GM19328 (cell line): Measurements from ENCODE around the gene NFATC1.
A peak's percentile ranks its signal among the peaks of the same experiment; 100 is the strongest.
"Not testable (repeated sequence)": the region's sequence is repeated elsewhere in the genome, so short reads cannot be mapped to it uniquely, and the experiment has no call there.

Source experiments
- ATAC-seq: cut with Tn5 transposase; IDR thresholded peaks from one replicate; pipeline ENCODE4 v1.9.1; 2021; ENCODE audit warnings: mild to moderate bottlenecking, moderate library complexity; ENCODE audit not compliant: unreplicated experiment

The NFATC1 gene

DNA sequence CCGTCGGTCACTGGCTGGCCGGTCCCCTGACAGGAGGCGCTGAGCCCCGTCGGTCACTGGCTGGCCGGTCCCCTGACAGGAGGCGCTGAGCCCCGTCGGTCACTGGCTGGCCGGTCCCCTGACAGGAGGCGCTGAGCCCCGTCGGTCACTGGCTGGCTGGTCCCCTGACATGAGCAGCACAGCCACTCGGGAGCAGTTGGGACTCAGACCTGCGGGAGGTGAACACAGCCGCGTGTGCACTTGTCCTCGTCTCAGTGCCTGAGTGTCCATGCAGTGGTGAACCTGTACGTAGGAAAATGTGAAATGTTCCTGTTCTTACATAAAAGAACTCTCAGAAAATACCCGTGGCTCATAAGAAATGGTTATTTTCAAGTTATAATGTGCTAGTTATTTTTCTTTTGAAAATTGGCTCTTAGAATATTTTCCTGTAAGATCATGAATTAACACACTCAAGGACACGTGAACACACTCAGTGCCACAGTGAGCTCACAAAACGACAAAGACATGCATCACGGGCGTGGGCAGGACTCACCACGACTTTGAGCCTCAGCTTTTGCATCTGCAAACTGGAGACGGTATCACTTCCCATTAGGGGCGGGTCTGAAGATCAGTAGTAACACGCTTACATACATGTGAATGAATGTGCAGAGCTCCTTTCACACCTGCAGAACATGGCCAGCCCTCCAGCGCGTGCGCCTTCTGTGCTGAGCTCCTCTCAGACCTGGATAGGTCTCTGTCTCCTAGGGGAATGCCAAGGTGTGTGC is 21.1 kb upstream of the NFATC1 start:
- peak; percentile 83 for ATAC-seq

DNA sequence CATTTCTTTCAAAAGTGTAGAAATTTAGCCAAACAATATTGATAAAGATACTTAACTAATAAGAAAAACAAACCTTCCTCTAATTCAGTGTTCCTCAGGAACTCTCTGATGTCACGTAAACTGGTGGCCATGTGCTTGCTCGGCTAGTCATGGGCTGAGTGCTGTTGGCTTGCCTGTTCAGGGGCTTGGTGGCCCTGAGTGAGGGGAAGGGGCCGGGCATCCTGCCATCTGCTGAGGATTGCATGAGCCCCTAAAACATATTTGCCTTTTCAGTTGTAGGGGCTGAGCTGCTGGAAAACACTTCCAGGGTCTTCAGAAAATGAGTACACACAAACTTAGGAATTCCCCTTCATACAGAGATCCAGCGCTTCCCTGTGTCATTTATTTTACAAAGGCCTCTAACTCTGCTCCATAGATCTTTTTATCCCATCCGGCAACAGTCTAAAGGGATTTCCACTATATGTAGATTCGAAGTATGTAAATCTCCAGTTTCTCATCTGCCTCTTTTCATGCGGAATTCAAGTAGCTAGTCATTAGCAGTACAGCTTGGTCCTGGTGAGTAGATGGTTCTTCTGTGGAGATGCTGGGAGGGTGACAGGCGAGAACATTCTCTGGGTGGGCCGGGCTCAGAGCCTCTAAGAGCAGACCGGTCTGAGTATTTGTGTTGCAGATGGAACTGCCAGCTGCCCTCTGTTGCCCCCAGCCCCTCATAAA is 20.1 kb upstream of the NFATC1 start:
- no peak for ATAC-seq

DNA sequence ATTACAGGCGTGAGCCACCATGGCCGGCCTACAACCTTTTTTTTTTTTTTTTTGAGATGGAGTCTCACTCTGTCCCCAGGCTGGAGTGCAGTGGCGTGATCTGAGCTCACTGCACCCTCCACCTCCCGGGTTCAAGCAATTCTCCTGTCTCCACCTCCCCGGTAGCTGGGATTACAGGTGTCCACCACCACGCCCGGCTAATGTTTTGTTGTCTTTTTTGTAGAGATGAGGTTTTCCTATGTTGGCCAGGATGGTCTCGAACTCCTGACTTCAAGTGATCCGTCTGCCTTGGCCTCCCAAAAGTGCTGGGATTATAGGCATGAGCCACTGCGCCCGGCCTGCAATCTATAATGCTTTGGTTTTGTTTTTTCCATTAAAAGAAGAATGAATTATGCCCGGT is 19.1 kb upstream of the NFATC1 start:
- not testable (repeated sequence) for ATAC-seq

DNA sequence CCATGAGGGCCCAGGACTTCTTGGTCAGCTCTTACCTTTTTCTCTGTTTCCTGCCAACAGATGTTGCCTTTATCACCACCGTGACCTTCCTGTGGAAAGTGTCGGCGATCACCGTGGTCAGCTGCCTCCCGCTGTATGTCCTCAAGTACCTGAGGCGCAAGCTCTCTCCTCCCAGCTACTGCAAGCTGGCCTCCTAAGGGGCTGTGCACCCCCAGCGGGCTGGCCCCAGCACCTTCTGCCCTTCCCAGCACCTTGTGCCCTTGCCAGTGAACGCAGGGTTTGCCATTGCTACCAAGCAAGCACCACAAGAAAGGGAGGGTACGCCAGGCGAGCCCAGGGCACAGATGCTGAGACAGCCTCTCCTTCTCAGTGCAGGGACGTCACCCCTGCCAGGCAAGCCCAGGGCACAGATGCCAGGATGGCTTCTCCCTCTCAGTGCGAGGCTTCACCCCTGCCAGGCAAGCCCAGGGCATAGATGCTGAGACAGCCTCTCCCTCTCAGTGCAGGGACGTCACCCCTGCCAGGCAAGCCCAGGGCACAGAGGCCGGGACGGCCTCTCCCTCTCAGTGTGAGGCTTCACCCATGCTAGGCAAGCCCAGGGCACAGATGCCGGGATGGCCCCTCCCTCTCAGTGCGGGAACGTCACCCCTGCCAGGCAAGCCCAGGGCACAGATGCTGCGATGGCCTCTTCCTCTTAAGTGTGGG is 18.4 kb upstream of the NFATC1 start:
- ATAC-seq: no peak

DNA sequence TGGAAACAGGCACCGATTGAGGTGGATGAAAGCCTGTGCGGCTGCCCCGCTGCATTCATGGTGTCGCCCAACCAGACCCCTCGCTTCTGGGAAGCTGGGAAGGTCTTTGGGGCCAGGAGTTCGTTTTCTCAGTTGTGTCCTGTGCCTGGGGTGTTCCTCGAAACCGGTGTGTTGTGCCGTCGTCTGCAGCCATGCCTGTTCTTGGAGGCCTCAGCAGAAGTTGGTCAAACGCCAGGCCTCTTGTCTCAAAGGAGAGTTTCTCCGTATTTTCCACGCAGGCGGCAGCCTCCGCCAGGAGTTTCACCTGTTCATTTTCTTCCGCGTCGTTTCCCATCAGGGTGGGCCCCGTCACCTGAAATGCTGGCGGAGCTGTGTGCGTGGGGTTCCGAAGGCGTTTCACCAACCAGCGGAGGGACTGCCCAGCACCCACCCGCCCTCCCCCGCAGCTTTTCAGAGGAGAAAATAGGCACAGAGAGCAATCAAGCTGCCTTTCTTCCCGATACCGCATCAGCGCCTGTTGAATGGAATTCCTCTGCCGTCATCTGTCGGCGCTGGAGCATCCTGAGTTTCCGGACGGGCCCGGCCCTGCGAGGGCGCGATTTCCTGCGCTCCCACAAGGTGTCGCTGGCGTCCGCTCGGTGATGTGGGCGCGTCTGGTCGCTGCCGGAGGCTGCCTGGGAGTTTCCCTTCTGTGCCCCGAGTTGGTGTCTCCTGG is 17.0 kb upstream of the NFATC1 start:
- ATAC-seq: peak; percentile 43

DNA sequence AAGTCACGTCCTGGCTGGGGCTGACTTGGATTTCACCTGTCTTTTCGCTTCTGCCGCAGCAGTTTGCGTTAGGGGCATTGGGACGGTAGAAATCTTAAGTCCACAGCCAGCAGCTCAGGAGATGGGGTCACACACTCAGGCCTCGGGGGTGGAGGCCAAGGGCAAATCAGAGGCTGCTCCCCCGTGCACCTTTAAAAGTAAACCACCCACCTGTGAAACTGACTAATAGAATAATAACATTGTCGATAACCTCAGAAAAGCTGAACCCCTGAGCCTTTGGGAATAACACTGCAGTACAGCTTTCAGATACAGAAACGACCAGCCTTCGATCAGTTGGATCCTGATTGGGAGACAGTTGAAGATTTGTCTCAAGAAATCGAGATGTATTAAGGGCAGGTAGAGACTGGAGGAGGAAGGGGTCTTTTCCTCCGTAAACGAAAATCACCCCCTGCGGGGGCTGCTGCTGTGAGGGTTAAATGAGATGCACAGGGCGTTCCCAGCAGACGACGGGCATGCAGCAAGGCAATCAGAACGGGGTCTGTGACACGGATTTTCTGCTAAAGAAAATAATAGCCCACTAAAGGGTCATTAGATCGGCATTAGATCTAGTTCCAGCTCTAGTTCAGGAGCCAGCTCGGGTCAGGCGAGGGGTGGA is 16.4 kb upstream of the NFATC1 start:
- ATAC-seq: no peak

DNA sequence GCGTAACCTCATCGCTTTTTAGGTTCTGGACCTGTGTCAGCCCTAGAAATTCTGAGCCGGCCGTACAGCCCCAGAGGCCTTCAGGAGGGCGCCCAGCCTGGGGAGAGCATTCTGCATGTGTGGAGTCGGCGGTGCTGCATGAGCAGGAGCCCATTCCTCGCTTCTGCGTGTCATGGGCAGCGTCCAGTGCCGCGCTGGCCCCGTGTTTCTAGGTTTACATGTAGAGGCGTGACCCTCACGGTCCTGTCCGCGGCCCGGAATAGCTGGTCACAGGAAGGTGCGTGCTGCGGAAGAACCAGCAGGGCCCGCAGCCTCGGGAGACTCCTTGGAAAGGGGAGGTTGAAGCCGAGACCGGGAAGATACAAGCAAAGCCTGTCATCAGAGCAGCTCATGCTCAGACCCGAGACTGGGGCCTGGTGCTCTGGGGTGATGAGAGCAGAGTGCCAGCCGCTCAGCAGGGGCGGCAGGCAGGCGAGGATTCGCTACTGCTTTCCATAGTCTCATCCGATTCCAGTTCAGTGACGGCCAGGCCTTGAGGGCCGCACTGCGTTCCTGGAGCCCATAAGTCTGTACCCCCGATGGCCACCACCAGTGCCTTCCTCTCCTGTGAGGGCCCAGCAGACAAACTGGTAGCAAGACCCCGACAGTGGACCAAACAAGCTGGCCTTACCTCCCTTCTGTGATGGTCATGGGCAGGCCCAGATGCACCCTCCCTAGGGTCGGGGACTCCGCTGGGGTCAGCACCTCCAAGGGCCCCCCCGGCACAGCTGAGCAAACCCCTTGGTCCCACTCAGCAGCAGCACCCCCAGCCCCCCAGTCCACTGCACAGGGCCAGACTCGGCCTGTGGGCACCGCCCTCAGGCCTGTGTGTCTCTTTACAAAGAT is 15.6 kb upstream of the NFATC1 start:
- no peak for ATAC-seq

DNA sequence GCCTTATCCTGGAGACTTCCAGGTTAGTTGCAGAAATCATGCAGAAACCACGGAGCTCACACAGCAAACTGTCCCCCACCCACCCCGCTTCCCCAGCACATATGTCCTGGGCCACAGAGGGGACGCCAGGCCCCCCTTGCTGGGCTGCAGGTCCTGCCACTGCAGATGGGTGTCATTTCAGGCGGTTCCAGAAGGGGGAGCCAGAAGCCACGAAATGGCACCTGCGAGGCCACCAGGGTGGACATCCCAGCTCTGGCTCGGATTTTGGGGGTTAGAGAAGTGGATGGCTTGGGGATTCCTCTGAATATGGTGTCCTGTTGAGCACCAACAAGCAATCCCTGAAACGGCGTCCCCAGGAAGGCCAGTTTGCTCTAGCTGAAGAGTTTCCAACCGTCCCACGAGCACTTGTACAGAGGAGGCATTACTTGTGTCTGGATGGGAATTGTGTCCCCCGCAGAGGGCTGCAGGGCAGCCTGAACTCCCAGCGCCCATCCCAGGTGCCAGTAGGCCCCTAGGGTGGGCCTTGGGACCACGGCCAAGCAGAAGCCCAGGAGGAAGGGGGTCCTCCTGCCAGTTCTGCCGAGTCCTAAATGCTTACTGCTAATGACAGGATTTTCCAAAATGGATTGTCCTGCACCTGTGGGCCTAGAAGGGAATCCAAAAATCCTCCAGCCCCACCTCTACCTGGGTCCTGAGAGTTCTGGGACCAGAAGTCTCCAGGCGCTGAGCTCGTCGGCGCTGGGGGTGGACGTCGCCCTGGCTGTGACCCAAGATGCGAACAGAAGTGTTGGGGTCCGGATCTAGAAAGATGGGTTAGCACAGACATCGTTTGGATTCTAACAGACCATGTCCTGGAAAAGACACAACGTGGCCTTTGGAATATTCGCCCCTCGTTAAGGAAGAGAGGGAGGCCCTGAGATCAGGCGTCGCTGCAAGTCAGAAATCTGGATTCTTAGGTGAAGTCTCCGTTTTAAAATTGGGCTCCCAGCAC is 14.6 kb upstream of the NFATC1 start:
- no peak for ATAC-seq

DNA sequence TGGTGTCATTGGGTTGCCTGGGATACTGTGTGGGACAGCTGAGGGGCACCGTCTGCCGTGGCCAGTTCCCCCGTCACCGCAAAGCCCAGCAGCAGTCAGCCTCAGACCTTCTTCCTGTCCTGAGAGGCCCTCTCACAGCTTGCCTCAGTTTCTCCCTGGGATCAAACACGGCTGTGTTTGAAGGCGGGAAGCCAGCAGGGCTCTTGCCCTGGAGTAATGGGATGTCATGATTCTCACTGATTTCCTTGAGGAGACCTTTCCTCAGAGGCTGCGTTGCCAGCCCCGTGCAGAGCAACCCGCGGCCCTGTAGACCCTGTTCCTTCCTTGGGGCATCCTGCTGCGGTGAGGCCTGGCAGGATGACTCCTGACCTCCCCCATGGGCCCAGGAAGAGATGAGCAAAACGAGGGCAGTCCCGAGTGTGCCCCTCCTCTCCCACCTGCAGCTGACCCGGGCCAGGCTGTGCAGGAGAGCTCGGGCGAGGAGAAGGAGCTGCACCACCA is 13.9 kb upstream of the NFATC1 start:
- ATAC-seq: no peak

DNA sequence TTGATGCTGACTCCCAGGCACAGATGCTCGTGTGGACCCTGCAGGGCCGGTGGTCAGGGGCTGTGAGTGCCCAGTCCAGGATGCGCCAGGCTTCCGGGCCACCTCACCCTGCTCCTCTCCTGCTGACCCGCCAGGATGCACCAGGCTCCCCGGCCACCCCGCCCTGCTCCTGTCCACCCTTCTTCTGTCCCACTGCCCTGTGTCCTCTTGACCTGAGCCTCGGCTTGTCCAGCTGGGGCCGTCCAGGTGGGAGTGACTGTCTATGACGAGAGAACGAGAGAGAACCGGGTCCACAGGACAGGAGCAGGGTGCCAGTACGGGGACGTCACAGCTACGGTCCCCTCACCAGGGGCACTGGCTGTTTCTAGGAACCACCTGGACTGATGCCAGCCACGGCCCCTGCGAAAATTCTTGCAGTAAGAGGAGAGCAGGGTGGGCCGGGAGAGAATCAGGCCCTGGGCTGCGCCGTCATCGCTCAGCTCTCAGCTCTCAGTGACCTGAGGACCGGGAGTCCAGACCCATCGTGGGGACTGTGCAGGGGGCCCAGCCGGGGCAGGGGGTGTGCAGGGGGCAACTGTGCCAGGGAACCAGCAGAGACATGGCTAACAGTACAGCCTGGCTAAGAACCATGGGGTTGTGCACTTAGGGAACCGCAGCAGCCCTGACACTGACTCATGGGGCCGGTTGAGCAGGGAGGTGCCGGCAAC is 12.9 kb upstream of the NFATC1 start:
- no peak for ATAC-seq

DNA sequence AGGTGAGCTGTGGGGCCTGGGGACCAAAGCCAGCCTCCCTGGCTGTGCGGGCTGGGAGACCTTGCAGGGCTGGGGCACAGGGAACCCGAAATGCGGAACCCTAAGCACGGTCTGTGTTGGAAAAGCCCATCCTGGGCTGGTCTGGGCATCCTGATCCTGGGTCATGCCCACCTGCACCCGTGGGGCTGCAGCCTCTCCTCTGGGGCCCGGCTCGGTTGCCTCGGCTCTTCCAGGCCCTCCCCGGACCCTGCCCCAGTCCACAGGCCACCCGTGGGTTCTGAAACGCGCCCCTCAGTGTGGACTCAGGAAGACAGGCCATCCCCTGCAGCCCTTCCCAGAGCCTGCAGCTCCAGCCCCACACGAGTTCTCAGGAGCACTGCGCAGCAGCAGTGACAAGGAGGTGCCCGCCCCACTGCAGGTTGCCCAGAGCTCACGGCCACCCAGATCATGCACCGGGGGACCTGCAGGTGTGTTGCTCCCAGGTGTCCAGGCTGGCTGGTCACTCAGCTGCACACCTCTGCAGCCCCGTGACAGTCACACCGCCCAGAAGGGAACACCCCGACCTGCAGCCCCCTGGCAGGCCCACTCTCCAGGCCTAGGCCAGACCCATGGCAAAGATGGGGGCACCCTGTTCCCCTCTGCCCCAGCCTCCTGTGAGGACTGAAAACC is 12.2 kb upstream of the NFATC1 start:
- no peak for ATAC-seq

DNA sequence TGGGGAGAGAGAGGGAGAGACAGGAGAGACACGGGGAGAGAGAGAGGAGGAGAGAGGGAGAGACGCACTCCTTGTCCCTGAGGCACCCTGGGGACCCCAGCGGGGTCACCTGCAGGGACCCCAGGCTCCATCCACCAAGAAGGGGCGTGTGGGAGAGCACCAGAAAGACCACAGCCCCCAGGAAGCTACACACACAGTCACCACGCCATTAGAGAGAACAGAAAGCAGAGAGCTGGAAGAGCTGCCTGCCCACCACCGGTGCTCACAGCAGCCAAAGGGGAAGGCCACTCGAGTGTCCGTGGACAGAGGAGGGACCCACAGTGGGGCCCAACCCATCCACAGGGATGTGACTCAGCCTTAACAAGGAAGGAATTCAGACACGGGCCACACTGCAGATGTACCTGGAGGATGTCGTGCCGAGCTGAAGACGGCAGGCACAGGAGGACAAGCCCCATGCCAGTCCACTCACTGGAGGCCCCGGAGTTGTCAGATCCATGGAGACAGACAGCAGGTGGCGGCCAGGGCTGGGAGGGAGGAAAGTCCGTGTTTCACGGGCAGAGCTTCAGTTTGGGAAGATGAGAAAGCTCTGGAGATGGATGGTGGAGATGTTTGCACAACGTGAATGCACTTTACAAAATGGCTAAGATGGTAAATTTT is 11.5 kb upstream of the NFATC1 start:
- ATAC-seq: no peak

DNA sequence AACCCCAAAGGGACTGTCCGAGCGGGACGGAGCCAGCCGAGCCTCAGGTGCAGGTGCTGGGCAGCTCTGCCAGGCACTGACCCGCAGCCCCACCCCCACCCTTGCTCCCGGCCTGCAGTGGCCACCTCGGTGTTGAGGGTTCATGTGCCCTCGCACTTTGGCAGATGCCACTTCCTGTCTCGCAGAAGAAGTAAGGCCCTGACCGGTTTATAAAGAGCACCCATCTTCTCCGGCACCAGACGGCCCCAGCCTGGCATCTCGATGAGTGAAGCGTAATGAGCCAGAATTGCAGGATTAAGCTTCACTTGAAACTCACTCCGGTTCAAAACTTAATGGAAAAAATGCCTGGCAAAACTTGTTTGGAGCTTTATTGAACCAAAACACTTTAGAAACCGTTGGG is 10.9 kb upstream of the NFATC1 start:
- ATAC-seq: no peak

DNA sequence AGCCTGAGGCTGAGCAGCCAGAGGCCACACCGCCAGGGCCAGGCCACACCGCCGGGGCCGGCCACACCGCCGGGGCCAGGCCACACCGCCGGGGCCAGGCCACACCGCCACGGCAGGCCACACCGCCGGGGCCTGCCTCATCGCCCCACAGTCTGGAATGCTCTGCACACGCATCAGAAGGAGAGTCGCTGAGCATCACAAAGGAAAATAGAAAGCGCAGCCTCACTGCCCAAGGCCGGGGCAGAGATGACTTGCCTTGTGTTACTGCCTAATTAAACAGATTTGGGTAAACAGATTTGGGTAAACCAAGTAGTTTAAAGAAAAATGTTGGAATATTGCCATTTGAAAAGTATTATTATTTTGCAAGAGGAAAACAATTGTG is 10.4 kb upstream of the NFATC1 start:
- ATAC-seq: no peak

DNA sequence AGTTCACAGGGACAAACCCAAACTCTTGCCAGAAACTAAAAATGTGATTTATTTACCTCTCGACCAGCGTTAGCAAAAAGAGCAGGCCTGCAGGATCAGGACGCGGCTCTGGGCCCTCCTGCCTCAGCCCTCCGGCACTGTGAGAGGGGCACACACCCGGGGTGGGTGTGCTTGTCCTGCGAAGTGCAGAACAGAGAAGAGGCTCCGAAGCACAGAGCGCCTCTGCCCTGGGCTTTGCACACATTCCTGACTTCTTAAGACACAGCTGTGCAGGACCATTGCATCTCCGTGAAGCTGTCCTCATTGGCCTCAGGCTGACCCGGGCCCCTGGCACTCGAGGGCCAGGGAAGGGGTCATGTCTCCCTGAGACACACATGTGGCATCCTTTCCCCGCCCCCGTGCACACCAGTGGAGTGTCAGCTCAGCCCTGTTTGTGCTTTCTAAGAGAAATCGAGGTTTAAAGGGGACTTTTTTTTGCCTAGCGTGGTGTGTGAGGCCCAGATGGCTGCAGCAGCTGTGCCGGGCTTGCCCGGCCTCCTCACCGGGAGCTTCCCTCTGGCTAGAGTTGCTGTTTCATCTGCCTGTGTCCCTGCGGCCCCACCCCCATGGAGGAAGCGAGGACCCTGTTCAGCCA is 9.9 kb upstream of the NFATC1 start:
- ATAC-seq: no peak

DNA sequence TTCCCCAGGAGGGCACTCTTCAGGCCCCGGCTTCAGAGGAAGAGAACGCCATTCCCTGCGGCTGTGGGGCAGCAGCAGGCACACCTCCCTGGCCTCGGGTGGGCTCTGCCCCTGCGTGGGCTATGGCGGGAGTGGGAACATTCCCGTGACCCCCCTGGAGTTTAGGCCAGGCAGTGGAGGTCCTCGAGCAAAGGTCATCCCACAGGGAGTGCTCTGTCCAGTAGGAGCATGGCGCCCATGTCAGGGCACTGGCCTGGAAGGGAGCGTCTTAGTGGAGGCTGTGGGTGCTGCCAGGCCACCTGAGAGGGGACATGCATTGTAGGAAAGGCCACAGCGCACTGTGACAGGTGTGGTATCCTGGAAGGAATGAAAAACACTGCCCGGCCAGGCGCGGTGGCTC is 9.2 kb upstream of the NFATC1 start:
- no peak for ATAC-seq
